Stimulated activated CD8-positive, alpha-beta memory T cell treated with anti-CD3 and anti-CD28 coated beads, Interleukin-12 subunit alpha, Interleukin-12 subunit beta, amount 100 ng/mL, for 4 hours (primary cell): Measurements from ENCODE around the gene CCNK.

Experiments
- DNase-seq: peaks from one replicate; pipeline ENCODE4 v3.0.0-alpha.2; 2020; ENCODE audit warnings: low read depth

Gene CCNK

GRCh38 chr14:99480917-99481744 is at the start of gene CCNK:
CCNK (plus strand) TSS chr14:99481409; CDS start chr14:99492678, 11,269 bp downstream.
- DNase-seq, result peak; percentile 100

DNA sequence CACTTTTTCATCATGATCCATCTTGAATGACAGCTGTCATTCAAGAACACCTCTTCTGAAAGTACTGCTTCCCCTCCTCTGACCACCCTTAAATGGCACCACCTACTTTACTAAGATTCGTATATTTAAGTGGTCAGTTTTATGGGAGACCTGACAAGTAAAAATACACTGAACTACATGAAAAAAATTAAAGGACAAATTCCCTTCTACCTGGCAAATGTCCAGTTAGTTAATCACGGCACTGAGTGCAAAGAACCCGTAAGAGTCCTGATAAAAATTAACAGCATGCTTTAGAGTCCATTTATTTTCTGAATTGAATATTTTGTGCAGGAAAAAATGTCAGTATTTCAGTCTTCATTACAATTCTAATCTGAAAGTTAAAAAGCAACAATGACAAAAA is 49.2 kb upstream of the CCNK start:
- DNase-seq, result no peak

- no peak for DNase-seq
Observed at GRCh38 chr14:99432485-99432884, 48.7 kb upstream of the CCNK start.

DNA sequence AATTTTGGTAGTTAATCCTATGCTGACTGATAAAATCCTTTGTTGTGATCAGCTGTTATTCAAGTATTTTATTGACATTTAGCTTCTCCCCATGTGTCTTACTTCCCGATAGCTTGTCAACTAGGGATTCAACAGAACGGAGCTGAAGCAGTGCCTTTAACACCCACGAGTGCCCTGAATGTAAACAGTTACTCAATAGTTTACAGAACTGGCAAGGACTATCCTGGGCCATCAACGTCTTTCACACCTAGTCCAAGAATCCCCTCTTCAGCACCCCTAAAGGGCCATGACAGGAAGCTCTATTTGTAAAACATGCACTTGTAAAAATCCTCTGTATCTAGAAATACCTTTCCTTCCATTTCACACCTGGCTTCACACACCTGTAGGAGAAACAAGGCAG is 45.9 kb upstream of the CCNK start:
- DNase-seq, result no peak

DNA sequence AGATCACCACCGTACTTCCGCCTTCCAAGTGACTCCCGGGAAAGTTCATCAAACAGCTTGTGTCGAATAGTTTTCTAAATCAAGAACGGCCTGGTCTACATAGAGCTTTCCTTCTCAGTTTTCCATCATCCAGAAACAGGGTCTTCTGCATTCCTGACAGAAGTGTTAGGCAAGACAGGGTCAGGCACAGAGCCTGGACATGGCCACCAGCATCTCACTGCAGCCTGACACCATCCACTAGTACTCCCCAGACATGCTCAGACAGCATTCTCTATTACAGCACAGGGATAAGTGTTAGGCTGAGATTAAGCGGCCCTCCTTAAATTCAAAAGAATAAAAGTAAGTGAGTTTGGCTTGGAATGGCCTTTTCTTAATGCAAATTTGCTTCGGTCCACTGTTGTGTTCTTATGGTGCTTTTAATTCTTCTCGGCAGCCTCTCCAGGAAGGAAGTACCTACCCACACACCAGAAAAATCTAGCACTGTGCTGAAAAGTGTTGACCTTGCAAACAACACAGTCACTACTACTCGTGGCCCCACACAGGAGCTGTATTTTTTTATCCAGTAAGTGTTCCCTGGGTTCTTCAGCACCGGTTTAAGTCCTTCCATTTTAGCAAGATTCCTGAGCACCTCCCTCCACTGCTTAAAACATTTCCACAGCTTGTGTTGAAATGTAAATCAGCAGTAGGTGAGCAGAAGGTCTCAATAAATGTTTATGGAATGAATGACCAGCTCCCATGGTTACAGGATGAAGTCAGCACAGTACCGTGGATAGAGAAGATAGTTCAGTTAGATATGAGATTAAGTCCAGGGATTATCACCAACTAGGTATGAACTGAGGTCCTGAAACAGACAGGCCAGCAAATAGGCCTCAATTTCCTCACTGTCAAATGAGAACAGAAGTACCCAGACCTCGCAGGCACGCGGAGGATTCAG is 44.7 kb upstream of the CCNK start:
- no peak for DNase-seq

DNA sequence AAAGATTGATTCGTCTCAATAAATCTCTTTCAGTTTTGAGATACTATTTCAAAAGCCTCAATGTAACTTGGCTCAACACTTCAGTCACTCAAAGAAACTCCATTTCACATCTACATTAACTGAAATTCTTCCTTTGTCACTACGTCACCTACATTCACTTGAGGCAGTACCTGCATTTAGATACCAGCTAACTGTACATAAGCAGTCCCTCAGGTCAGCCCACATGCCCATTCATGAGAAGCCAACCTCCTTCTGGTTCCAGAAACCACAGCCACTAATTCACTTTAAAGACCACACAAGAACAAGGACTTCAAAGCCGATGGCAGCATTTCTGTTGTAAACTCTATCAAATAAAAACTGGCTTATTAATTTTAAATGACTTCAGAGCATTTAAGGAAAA is 43.5 kb upstream of the CCNK start:
- no peak for DNase-seq

GRCh38 chr14:99440278-99440677 is 40.9 kb upstream of the CCNK start:
- no peak for DNase-seq

DNA sequence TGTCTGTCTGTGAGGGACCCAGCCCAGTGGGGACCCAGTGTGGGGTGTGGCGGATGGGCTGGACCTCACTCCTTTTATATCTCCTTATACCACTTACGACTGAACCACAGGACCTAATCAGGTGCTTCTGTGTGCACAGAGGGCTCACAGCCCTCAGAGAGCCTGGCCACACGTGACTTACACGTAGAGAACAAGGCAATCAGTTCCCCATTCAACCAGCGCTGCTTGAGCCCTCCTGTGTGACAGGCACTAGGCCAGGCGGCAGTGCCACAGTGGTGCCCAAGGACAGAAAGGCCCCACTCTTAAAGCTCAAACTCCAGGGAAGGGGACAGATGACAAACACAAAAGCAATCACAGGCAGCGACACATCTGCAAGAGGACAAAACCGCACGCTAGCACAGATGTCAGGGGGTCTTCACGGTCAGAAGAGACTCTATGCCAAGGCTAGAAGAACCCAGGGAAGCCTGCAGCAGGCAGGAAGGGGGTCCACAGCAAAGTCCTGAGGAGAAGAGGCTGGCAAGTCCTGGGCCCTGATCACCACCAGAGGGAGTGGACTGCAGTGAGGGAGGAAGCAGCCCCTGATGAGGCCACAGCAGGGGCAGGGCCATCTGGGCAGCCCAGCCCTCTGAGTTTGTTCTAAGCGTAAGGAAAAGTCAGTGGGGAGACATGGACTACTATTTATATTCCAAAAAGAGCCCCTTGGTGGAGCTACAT is 39.9 kb upstream of the CCNK start:
- DNase-seq, result no peak

- DNase-seq, result no peak
Observed at GRCh38 chr14:99441918-99442317, 39.3 kb upstream of the CCNK start.

- DNase-seq, result no peak
Observed at GRCh38 chr14:99445931-99446330, 35.3 kb upstream of the CCNK start.

DNA sequence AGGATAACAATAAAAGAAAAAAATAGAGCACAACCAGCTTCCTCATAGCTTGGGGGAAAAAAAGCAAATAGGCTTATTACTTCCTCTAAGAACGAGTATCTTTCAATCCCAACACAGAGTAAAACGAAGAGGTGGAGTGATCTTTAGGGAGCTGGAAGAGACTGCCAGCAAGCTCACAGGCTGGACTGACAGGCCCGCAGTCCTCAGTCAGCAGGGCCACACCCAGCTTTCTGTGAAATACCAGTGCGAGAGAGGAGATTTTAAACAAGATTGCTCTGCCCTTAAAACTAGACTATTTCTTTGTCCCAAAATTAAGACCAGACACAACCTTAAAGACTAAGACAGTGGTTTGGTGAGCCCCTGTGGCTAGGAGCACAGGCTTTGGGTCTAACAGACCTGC is 33.5 kb upstream of the CCNK start:
- DNase-seq, result no peak

DNA sequence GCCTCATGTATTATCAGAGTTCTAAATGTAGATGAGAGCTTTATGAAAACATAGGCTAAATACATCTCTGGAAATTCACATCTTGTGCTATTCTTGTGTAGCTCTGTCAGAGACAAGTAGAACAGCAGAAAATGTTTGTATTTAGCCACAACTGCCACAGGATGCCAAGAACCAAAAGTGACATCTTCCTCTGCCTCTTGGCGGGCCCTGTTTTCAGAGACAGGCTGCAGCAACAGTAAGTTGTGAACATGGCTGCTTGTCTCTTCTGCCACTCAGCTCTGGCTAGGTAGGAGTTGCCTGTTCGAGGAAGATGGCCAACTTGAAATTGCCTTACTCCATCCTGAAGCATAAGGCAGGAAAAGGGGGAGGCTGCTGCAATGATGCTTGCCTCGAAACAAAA is 30.9 kb upstream of the CCNK start:
- DNase-seq, result no peak

- DNase-seq, result no peak
Observed at GRCh38 chr14:99451234-99451633, 30.0 kb upstream of the CCNK start.

GRCh38 chr14:99452968-99453367 is 28.2 kb upstream of the CCNK start:
- no peak for DNase-seq

DNA sequence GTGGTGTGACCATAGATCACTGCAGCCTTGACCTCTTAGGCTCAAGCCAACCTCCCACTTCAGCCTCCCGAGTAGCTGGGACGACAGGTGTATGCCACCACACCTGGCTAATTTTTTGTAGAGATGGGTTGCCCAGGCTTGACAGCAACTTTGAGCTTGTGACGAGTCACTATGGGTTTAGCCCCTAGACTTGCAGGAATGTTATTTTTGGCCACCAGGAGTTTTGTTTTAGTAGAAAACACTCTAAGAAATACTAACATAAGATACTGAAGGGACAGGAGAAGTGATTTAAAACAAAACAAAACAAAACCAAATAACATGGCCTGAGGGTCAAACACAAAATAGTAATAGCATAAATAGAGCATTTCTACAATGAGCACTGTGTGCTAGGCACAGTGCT is 27.0 kb upstream of the CCNK start:
- no peak for DNase-seq

DNA sequence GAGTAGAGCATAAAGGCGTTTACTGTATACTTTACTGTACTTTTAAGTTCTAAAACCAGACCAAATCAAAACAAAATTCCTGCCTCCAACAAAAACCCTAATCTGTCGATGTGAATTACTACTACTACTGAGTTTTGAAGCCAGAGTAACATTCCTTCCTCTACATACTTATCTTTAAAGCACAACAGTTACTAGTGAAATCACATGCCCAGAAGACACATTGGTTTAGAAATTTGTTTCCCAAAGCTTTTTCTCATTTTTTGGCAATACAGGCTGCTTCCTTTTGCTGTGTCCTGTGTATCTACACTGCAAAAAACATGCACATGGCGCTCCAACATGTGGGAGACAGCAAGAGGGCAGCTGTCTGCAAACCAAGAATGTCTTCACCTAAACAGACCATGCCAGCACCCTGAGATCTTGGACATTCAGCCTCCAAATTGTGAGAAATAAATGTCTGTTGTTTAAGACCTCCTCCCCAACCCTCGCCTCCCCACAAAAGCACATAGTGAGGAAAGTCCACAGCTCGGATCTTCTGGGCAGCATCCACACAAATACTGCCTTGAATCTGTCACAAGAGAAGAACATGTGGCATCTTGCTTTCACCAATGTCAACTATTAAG is 21.6 kb upstream of the CCNK start:
- no peak for DNase-seq

- DNase-seq, result no peak
Observed at GRCh38 chr14:99460793-99461192, 20.4 kb upstream of the CCNK start.

DNA sequence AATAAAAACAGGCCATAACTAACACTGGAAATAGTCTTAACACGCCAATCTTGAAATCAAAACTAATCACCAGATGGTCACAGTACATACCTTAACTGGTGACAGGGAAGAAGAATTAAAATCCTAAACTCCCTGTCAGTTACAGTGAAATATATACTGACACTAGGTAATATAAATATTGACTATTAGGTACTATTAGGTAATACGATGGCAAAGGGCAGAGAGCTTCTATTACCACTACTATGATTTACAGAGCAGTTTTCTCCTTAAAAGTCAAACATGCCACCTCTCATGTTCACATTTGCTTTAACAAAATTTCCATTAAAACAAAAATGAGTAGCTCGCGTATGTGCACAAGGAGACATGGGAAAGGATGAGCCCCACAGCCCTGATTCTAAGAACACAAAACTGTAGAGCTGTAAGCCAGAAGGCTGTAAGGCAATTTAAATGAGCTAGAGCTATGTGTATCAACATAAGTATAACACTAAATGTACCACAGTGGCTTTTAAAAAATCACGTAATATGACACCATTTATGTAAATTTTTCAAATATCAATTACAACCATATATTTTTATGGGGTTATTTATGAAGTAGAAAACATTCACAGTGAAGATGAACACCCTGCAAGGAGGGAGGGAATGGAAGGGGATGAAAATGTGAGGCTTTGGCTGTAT is 19.7 kb upstream of the CCNK start:
- no peak for DNase-seq

DNA sequence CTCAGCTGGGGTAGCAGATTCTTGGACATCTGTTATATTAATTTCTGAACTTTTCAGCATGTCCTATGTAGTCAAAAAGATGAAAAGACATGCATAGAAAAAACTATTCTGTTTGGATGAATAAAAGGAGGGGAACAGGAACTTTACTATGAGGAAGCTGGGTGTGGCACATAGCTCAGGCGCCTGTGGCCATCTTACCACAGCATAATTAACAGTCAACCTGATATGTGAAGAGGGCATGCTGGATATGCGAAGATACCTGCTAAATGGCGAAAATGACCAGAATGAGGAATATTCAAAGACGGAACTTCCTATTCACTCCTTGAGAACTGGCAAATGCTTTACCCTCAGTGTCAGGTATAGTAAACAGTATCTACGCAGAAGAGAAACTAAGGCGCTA is 19.0 kb upstream of the CCNK start:
- no peak for DNase-seq

DNA sequence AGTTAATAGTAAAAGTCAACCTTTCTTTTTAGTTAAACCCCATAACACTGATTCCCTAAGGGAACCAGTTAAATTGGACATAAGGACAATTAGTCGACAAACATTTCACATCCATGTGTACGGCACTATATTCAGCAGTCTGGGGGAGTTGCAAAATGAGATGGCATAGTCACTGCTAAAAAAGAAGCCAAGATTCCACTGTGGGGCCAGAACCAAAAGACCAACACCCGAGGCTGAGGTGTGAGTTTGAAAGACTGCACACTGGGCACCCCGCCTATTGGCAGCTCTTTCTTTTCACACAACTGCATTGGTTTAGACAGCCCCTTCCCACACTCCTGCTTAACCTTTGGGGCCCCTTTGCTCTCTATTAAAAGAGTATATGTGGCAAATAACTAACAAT is 17.2 kb upstream of the CCNK start:
- DNase-seq, result no peak

DNA sequence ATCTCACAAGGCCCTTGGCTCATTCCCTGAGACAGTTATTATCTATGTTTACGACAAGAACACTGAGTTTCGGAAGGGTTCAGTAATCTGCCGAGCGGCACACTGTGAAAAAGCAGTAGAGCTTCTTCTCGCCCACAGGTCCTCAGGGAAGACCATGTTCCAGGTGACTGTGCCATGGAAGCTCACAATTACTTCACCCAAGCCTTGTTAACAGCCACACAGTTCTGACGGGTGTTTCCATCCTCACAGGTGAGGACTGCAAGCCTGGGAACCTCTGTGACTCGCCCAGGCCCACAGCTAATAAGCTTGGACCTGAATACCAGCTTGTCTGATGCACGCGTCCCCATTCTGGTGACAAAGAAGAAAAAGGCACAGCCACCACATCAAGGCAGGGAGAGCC is 15.9 kb upstream of the CCNK start:
- no peak for DNase-seq

- DNase-seq, result no peak
Observed at GRCh38 chr14:99466758-99467157, 14.5 kb upstream of the CCNK start.
